ENCODE results near the gene FNBP1. TPM values are rescaled to one million over a fixed set of nuclear protein-coding genes. Genes with fewer than 3 reads are reported as not detected.
"Not testable (repeated sequence)": the region's sequence is repeated elsewhere in the genome, so short reads cannot be mapped to it uniquely, and the experiment has no call there.

FNBP1 gene
- total RNA-seq, 1 donor from 2014 or later: 38.2 TPM

GRCh38 chr9:129890718-129891299 lies 152.2 kb downstream of the FNBP1 start:
- DNase-seq: not testable (repeated sequence)

- DNase-seq: peak; percentile 35
These were observed 152.9 kb downstream of the FNBP1 start for GRCh38 chr9:129889941-129890717.

- DNase-seq: no peak
These were observed 153.7 kb downstream of the FNBP1 start for GRCh38 chr9:129889122-129889940.

- DNase-seq: no peak
These were observed 154.5 kb downstream of the FNBP1 start for GRCh38 chr9:129888293-129889121.

GRCh38 chr9:129887334-129888292 lies 155.4 kb downstream of the FNBP1 start:
- DNase-seq: peak; percentile 52

GRCh38 chr9:129886226-129887174 lies 156.5 kb downstream of the FNBP1 start:
- DNase-seq: no peak

GRCh38 chr9:129885670-129886106 lies 157.3 kb downstream of the FNBP1 start:
- DNase-seq: peak; percentile 91

- no peak for DNase-seq
These were observed 157.8 kb downstream of the FNBP1 start for GRCh38 chr9:129885018-129885669.

GRCh38 chr9:129884220-129885017 lies 158.6 kb downstream of the FNBP1 start:
- DNase-seq: peak; percentile 85

- no peak for DNase-seq
These were observed 161.3 kb downstream of the FNBP1 start for GRCh38 chr9:129881547-129882324.

- DNase-seq: peak; percentile 80
These were observed 162.1 kb downstream of the FNBP1 start for GRCh38 chr9:129880654-129881546.

- DNase-seq: no peak
These were observed 162.9 kb downstream of the FNBP1 start for GRCh38 chr9:129879991-129880653.

GRCh38 chr9:129879103-129879699 lies 163.8 kb downstream of the FNBP1 start:
- DNase-seq: peak; percentile 20

- no peak for DNase-seq
These were observed 164.7 kb downstream of the FNBP1 start for GRCh38 chr9:129878291-129878690.

GRCh38 chr9:129876815-129877214 lies 166.2 kb downstream of the FNBP1 start:
- DNase-seq: no peak
